HCT116 (cell line): ENCODE results near the gene IFIH1. TPM values are rescaled to one million over a fixed set of nuclear protein-coding genes. Genes with fewer than 3 reads are reported as not detected.

Experiments
- ATAC-seq: fragments of 200-7000 bp; cut with Tn5 transposase; 2 replicates; pipeline ENCODE4 v1.9.1; 2020; ENCODE audit warnings: mild to moderate bottlenecking, moderate library complexity
- BruUV-seq: library from RNA; stranded (reverse); fragments of 400-500 nt; replicated peaks from 2 replicates; lab custom pipeline; 2021; lab: Mats Ljungman, UMichigan
- CTCF ChIA-PET: fragments of 300-600 bp; sonication (Branson Sonifier 250); formaldehyde crosslinking; loops from one replicate; lab custom pipeline; 2021; ENCODE audit warnings: antibody characterized with exemption; lab: Charles Lee
- POLR2A ChIA-PET: fragments of 300-600, 350-600 bp; sonication (Branson Sonifier 250); formaldehyde crosslinking; loops from one replicate; lab custom pipeline; 2021; ENCODE audit warnings: antibody characterized with exemption; lab: Charles Lee
- RAD21 ChIA-PET, 2 experiments: fragments of 300-600 bp; sonication (Branson Sonifier 250); formaldehyde crosslinking; loops; one replicate each; lab custom pipeline; 2023; ENCODE audit warnings: low total read pairs in 2 of 2; ENCODE audit not compliant: uncharacterized antibody in 2 of 2, unreplicated experiment in 2 of 2, low non-redundant PET in 1 of 2; lab: Charles Lee
- DNase-seq: peaks from one replicate; pipeline ENCODE4 v3.0.0-alpha.2; 2010; ENCODE audit warnings: low read depth, low spot score
- H2AFZ ChIP-seq: fragments of 200-600 bp; shearing (Covaris generic), sonication (generic); 2 replicates; pipeline ENCODE4 v1.6.1; 2017; ENCODE audit warnings: low read depth, mixed run types, mixed read lengths, antibody characterized with exemption, low read length; ENCODE audit not compliant: poor library complexity, severe bottlenecking
- H3K27ac ChIP-seq: 2 replicates; pipeline ENCODE4 v1.5.1; 2012; ENCODE audit warnings: low read depth, low read length
- H3K27me3 ChIP-seq: fragments of 200-600 bp; sonication (generic); 2 replicates; pipeline ENCODE4 v1.6.1; 2016; ENCODE audit warnings: mixed run types, low read length, mixed read lengths; ENCODE audit not compliant: insufficient read depth
- H3K36me3 ChIP-seq, 2 experiments: fragments of 200-500 bp in 1 of 2; fragments of 200-600 bp in 1 of 2; sonication (Bioruptor generic) in 1 of 2; sonication (generic) in 1 of 2; 2 replicates each; pipeline versions ENCODE4 v1.5.1 to v1.6.1; 2014 to 2016; ENCODE audit warnings: low read length in 2 of 2, inconsistent platforms in 1 of 2, mixed read lengths in 1 of 2, mixed run types in 1 of 2; ENCODE audit not compliant: insufficient read depth in 2 of 2, control insufficient read depth in 1 of 2
- H3K4me1 ChIP-seq, 2 experiments: fragments of 200-600 bp in 1 of 2; sonication (generic) in 1 of 2; 2 replicates each; pipeline versions ENCODE4 v1.5.1 to v1.6.1; 2012 to 2017; ENCODE audit warnings: low read length in 2 of 2, inconsistent platforms in 1 of 2, mild to moderate bottlenecking in 1 of 2, mixed read lengths in 1 of 2, mixed run types in 1 of 2, moderate library complexity in 1 of 2; ENCODE audit not compliant: insufficient read depth in 2 of 2, control insufficient read depth in 1 of 2
- H3K4me2 ChIP-seq: fragments of 200-600 bp; sonication (generic); 2 replicates; pipeline ENCODE4 v1.6.1; 2017; ENCODE audit warnings: mixed run types, low read length, mixed read lengths
- H3K4me3 ChIP-seq, 2 experiments: fragments of 200-600 bp in 1 of 2; sonication (generic) in 1 of 2; replicated peaks in 1 of 2; 2 replicates each; pipeline ENCODE4 v1.5.1; 2011 to 2016; ENCODE audit warnings: low read length in 2 of 2, control low read depth in 1 of 2, low read depth in 1 of 2, mild to moderate bottlenecking in 1 of 2, mixed read lengths in 1 of 2, mixed run types in 1 of 2
- H3K79me2 ChIP-seq: fragments of 200-600 bp; sonication (generic); 2 replicates; pipeline ENCODE4 v1.6.1; 2017; ENCODE audit warnings: mild to moderate bottlenecking, mixed run types, low read length, moderate library complexity, mixed read lengths; ENCODE audit not compliant: insufficient read depth
- H3K9ac ChIP-seq: fragments of 200-600 bp; sonication (generic); 2 replicates; pipeline ENCODE4 v1.6.1; 2016; ENCODE audit warnings: low read length, mixed read lengths
- H3K9me2 ChIP-seq: fragments of 200-600 bp; sonication (generic), shearing (Covaris generic); 2 replicates; pipeline ENCODE4 v1.6.1; 2017; ENCODE audit warnings: mixed run types, mild to moderate bottlenecking, moderate library complexity; ENCODE audit not compliant: insufficient read depth
- H3K9me3 ChIP-seq, 2 experiments: fragments of 200-500 bp in 1 of 2; fragments of 200-600 bp in 1 of 2; sonication (Bioruptor generic) in 1 of 2; sonication (generic) in 1 of 2; 2 replicates each; pipeline ENCODE4 v1.6.1; 2014 to 2017; ENCODE audit warnings: low read length in 2 of 2, mixed read lengths in 2 of 2, inconsistent platforms in 1 of 2, low read depth in 1 of 2, mild to moderate bottlenecking in 1 of 2, mixed run types in 1 of 2, moderate library complexity in 1 of 2; ENCODE audit not compliant: control insufficient read depth in 1 of 2, insufficient read depth in 1 of 2
- H4K20me1 ChIP-seq: fragments of 200-600 bp; sonication (generic), shearing (Covaris generic); 2 replicates; pipeline ENCODE4 v1.6.1; 2017; ENCODE audit warnings: mixed run types, mild to moderate bottlenecking, moderate library complexity; ENCODE audit not compliant: insufficient read depth
- CBX3 ChIP-seq: IDR thresholded peaks from 2 replicates; pipeline ENCODE4 v1.6.1; 2012; ENCODE audit warnings: low read depth
- EGR1 ChIP-seq: IDR thresholded peaks from 2 replicates; pipeline ENCODE4 v1.6.1; 2012; ENCODE audit warnings: low read depth
- JUND ChIP-seq: IDR thresholded peaks from 2 replicates; pipeline ENCODE4 v1.6.1; 2012
- REST ChIP-seq: IDR thresholded peaks from 2 replicates; pipeline ENCODE4 v1.6.1; 2012; ENCODE audit warnings: low read depth
- TCF7L2 ChIP-seq: IDR thresholded peaks from 2 replicates; pipeline ENCODE4 v1.7.0; 2011; ENCODE audit warnings: borderline replicate concordance, inconsistent platforms; ENCODE audit not compliant: insufficient read depth, insufficient read length; ENCODE audit errors: extremely low read depth
- ZNF274 ChIP-seq: fragments of 200-500 bp; sonication (Bioruptor generic); IDR thresholded peaks from 2 replicates; pipeline ENCODE4 v1.6.1; 2014; ENCODE audit warnings: mild to moderate bottlenecking, low read depth, low read length, inconsistent platforms
- intact Hi-C: fragments of 100-400 bp; cut with micrococcal nuclease; formaldehyde crosslinking; loops from 2 replicates; pipeline ENCODE4 v1.10.0; 2022
- total RNA-seq: library from RNA; stranded (reverse); gene quantifications from one replicate; pipeline ENCODE4 v1.2.1, GENCODE V29; 2021; ENCODE audit not compliant: unreplicated experiment

The IFIH1 gene
- total RNA-seq, 1 experiment from 2014 or later: 7.0 TPM

GRCh38 chr2:162258169-162258568 lies 60.3 kb downstream of the IFIH1 start:
- Histone ChIP-seq H3K27me3 (no peaks in the 10 kb centered on the region), H3K4me3 (no peak overlapping the region)
- no peak for DNase-seq

More at GRCh38 chr2:162258169-162258568, 60.3 kb downstream of the IFIH1 start:
- no peaks in the 10 kb centered on the region for H3K36me3 ChIP-seq
- H3K4me1 ChIP-seq: peaks cover 0 to 5% of the 10 kb centered on the region in 2 experiments; a peak in 1 of 4 replicates
- H2AFZ ChIP-seq: no peak overlapping the region
- POLR2A ChIA-PET: no interaction called here
- H3K9me2 ChIP-seq: no peaks in the 10 kb centered on the region; the same call in 1 of the 2 replicates
- intact Hi-C loops: no loop called here
- H3K79me2 ChIP-seq: no peaks in the 10 kb centered on the region
- no peak overlapping the region for H3K9ac ChIP-seq
- no peaks in the 10 kb centered on the region for H4K20me1 ChIP-seq
- CTCF ChIA-PET: no interaction called here
- no peak overlapping the region for H3K27ac ChIP-seq
- H3K9me3 ChIP-seq: no peaks in the 10 kb centered on the region
- RAD21 ChIA-PET: no interaction called here
- TF ChIP-seq CBX3 (no peak), REST (no peak), ZNF274 (no peak), JUND (no peak), TCF7L2 (no peak), EGR1 (no peak)
- TF ChIP-seq, all 23 proteins: peak for 0
- no TSS peak for BruUV-seq
- ATAC-seq: no peak
- no peak overlapping the region for H3K4me2 ChIP-seq
